ENCODE results near the gene LIN37.

The LIN37 gene

GRCh38 chr19:35732540-35733179, 15.7 kb upstream of the LIN37 start:
- no peak for DNase-seq (ENCODE audit: low read depth)
- no peak overlapping the region for H3K4me3 ChIP-seq (ENCODE audit: low read depth, low read length)

- no peak for DNase-seq (ENCODE audit: low read depth)
- no peak overlapping the region for H3K4me3 ChIP-seq (ENCODE audit: low read depth, low read length)
Observed at GRCh38 chr19:35733180-35734125, 14.9 kb upstream of the LIN37 start.

GRCh38 chr19:35734273-35734672, 14.1 kb upstream of the LIN37 start:
- no peak overlapping the region for H3K4me3 ChIP-seq (ENCODE audit: low read depth, low read length)
- no peak for DNase-seq (ENCODE audit: low read depth)

- H3K4me3 ChIP-seq (ENCODE audit: low read depth, low read length): no peak overlapping the region
- DNase-seq (ENCODE audit: low read depth): no peak
Observed at GRCh38 chr19:35734889-35735288, 13.5 kb upstream of the LIN37 start.

DNA sequence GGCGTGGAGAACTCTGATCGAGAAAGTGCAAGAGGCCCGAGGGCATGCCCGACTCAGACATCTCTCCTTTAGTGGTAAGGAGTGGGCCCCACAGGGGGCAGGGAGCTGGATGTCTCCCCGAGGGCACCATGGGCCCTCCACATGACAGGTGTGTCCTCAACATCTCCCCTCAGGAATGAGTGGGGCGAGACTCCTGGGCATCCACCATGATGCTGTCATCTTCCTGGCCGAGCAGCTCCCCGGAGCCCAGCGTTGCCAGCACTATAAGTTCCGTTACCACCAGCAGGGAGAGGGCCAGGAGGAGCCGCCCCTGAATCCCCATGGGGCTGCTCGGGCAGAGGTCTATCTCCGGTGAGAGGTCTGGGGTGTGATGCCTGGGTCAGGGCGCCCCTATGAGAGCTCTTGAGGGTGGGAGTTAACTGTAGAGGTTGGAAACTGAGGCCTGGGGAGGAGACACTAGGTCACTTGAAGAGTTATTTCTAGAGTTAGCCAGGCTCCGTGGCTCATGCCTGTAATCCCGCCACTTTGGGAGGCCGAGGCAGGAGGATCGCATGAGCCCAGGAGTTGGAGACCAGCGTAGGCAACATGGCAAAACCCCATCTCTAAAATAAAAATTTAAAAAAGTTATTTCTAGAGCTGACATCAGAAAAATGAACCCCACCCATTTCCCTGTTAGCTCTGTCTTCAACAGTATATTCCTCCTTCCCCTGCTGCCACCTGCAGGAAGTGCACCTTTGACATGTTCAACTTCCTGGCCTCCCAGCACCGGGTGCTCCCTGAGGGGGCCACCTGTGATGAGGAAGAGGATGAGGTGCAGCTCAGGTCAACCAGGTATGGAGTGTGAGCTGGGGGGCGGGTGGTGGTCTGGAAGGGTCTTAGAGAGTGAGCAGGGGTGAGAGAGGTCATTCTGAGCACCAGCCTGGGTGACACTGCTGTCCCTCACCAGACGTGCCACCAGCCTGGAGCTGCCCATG, 11.2 kb upstream of the LIN37 start:
- no peak for DNase-seq (ENCODE audit: low read depth)
- H3K4me3 ChIP-seq (ENCODE audit: low read depth, low read length): no peak overlapping the region

GRCh38 chr19:35738021-35738886, 10.1 kb upstream of the LIN37 start:
- H3K4me3 ChIP-seq (ENCODE audit: low read depth, low read length): no peak overlapping the region

DNA sequence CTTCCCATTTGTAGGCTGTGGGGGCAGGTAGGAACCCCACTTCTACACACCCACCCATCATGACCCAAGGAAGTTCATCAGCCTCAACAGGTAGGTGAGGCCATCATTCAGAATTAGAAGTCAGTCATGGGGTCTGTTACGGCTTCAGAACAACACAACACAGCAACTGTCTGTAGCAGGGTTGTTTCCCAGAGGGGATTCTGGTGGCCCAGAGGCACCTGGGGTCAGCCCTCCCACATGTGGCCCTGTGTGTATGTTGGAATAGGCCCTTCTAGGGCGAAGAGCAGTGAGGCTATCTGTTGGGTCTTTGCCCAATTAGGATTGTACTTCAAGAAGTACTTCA, 9.5 kb upstream of the LIN37 start:
- no peak for DNase-seq (ENCODE audit: low read depth)
- H3K4me3 ChIP-seq (ENCODE audit: low read depth, low read length): no peak overlapping the region

More at GRCh38 chr19:35738021-35738886, 10.1 kb upstream of the LIN37 start:
- no peak for DNase-seq (ENCODE audit: low read depth)

- DNase-seq (ENCODE audit: low read depth): no peak
- peak overlapping the region; percentile 64 for H3K4me3 ChIP-seq (ENCODE audit: low read depth, low read length)
Observed at GRCh38 chr19:35739275-35740107, 8.9 kb upstream of the LIN37 start.

DNA sequence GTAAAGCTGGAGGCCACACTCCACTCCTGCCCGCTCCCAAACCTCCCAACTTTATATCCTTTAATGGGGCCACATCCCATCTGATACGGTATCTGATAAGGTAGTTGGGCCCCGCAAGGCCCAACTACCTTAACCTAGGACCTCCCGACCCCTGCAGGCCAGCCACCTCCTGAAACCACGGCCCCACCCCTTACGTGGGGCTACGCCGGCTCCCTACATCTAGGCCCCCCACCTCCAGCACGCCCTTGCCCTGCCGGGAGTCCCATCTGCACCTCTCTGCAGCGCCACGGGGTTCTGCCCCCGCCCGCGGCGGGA, 8.3 kb upstream of the LIN37 start:
- peak overlapping the region; percentile 64 for H3K4me3 ChIP-seq (ENCODE audit: low read depth, low read length)
- DNase-seq (ENCODE audit: low read depth): no peak

GRCh38 chr19:35740423-35741202, 7.8 kb upstream of the LIN37 start:
- H3K4me3 ChIP-seq (ENCODE audit: low read depth, low read length): peak overlapping the region; percentile 64

GRCh38 chr19:35741203-35741515, 7.2 kb upstream of the LIN37 start:
- no peak for DNase-seq (ENCODE audit: low read depth)
- peak overlapping the region; percentile 64 for H3K4me3 ChIP-seq (ENCODE audit: low read depth, low read length)

More at GRCh38 chr19:35740423-35741202, 7.8 kb upstream of the LIN37 start:
- peak; percentile 88 for DNase-seq (ENCODE audit: low read depth)

- H3K4me3 ChIP-seq (ENCODE audit: low read depth, low read length): peak within 1 kb of the TSS; percentile 64
- DNase-seq (ENCODE audit: low read depth): no peak
Observed at GRCh38 chr19:35742121-35742724, 6.2 kb upstream of the LIN37 start, which contains the start of gene IGFLR1. TSS of gene IGFLR1 (minus strand) at chr19:35742452. CDS start at chr19:35741180, 1,272 bp downstream.

DNA sequence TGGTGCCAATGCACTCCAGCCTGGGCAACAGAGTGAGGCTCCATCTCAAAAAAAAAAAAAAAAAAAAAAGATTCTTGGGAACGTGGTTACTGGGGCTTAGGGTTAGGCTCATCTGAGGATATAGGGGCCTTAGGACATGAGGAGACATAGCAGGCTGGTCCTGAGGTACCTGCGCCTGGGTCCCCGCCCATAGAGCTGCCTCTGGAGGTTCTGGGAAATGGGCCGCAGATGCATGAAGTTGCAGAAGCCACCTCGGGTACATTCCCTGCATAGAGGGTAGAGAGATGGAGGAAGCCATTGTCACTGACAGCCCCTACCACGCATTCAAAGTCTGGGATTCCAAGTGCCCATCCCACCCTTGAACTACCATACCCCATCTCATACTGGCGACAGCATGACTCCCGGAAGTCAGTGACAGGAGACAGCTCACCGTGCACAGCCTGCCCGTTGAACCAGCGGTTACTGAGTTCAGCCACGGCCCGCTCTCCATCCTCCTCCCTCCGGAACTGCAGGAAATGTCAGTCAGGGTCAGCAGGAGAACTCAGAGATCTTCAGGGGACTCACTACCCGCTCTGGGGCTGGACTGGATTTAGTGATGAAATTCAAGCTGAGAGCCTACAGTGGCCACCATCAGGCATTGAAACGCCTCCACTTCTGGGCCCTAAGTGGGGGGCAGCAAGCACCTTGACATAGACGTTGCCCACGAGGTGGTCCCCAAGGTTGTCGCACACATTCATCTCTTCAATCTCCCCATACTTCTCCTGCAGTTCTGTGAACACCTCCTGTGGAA, 4.5 kb upstream of the LIN37 start:
- DNase-seq (ENCODE audit: low read depth): no peak
- H3K4me3 ChIP-seq (ENCODE audit: low read depth, low read length): no peak overlapping the region

DNA sequence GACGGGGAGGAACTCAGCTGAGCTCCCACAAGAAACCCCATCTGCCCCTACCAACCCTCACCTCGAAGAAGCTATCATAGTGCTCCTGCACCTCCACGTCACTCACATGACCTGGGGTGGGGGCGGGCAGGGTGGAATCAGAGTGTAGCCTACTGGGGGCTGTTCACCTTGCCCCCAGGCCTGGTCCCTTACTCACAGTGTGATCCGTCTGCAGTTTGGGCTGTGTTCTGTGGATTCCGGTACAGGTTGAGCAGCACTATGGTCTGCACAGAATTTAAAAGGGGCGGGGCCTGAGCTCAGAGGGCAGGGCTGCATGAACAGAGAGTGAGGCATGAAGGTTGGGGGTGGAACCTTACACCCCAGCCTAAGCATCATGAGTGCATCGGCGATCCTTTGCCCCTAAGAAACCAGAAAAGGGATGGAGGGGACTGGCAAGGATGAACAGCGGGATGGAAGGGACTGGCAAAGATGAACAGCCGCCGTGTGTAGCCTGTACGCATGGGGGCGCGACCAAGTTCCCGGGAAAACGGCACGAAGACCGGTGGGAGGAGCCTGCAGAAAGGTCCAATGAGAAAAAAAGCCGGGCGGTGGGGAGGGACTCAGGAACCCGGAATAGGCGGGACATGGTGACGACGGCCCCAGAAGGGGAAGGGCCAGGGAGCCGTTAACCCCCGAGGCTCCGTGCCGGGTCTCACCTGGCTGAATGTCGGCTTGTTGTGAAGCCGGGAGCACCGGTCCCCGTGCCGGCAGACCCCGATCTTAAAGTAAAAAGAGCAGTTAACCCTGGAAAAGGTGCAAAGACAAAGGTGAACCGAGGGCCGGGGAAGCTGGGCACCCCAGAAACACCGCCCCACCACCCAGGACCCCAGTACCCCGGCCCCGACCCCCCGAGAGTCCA, 3.7 kb upstream of the LIN37 start:
- peak; percentile 82 for DNase-seq (ENCODE audit: low read depth)
- peak overlapping the region; percentile 89 for H3K4me3 ChIP-seq (ENCODE audit: low read depth, low read length)

DNA sequence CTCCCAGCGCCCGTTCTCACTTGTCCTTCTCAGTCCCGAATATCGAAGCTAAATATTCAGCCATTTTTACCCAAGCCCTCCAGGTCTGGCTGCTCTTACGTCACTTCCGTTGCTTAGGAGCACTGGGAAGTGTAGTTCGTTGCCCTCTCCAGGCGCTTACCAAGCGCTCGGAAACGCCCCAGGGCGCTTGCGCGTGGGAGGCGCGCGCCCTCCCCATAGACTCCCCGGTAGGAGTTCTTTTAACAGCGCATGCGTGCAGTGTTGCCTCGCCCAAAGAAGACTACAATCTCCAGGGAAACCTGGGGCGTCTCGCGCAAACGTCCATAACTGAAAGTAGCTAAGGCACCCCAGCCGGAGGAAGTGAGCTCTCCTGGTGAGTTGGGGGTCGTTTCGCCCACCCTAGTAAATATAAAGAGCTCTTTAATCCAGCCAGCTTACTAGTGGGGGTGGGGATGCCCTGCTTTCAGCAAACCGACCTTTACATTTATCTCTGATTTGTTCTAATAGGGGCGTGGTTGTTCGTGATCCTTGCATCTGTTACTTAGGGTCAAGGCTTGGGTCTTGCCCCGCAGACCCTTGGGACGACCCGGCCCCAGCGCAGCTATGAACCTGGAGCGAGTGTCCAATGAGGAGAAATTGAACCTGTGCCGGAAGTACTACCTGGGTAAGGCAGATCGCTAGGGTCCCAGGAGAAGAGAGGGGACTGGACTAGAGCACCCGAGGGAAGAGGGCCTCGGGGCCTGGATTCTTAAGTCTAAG, 2.9 kb upstream of the LIN37 start, which contains the start of the genes PSENEN and U2AF1L4:
Gene PSENEN (plus strand): TSS at position 324 of the 759 bp plus-strand sequence. CDS start 280 bp downstream, at position 604.
Gene U2AF1L4 (minus strand): TSS at position 91 of the 759 bp plus-strand sequence. CDS start 27 bp downstream, at position 64.
- H3K4me3 ChIP-seq (ENCODE audit: low read depth, low read length): peak within 1 kb of the TSS; percentile 89
- peak; percentile 98 for DNase-seq (ENCODE audit: low read depth)

All from skeletal muscle cell (primary cell).